Measurements from ENCODE around the gene INPP5A.
A peak's percentile ranks its signal among the peaks of the same experiment; 100 is the strongest.
"Not testable (repeated sequence)": the region's sequence is repeated elsewhere in the genome, so short reads cannot be mapped to it uniquely, and the experiment has no call there.

The INPP5A gene

DNA sequence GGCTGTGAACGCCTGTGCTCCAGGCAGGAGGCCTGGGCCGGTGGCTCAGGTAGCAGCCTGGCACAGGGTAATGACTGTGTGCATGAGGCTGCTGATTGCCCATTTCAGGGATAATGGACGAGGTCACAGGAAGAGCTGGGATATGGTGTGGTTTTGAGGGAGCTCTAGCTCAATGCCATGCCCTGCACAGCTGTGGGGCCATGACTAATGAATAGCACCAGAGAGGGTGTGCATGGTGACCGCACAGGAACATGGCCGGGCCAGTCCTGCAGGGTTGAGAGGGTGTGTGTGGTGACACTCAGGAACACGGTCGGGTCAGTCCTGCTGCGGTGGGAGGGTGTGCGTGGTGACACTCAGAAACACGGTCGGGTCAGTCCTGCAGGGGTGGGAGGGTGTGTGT, 226.5 kb downstream of the INPP5A start:
- DNase-seq: no peak

DNA sequence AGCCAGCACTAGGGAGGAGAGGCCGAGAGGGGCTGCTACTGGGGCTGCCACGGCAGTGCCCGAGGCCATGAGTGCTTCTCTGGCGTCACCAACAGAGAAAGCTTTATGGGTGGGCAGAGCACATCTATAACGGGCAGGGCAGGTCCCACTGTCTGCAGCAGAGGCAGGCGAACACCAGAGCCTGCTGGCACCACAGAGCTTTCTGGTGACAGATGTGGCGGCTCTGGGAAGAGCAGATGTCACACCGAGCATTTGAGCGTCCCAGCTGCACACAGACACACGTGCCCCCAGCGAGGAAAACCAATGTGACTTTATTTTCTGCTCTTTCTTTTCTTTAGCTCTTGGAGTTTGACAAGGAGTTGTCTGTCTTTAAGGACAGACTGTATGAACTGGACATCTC, 227.8 kb downstream of the INPP5A start:
- no peak for DNase-seq

DNA sequence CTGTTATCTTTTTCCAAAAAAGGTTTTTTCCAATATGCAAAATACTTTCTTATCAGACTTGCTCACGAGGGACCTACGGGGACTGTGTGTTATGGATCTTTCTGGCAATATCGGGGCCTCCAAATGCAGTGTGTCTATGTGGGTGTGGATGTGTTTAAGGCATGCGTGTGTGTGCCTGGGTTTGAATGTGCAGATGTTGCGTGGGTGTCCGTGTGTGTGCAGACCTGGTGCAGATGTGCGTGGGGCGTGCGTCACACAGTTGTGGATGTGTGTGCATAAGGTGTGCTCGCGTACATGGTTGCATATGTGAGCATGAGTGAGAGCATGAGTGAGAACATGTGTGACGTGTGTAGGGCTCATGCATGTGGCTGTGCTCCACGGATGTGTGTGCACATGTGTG, 228.7 kb downstream of the INPP5A start:
- DNase-seq: no peak

DNA sequence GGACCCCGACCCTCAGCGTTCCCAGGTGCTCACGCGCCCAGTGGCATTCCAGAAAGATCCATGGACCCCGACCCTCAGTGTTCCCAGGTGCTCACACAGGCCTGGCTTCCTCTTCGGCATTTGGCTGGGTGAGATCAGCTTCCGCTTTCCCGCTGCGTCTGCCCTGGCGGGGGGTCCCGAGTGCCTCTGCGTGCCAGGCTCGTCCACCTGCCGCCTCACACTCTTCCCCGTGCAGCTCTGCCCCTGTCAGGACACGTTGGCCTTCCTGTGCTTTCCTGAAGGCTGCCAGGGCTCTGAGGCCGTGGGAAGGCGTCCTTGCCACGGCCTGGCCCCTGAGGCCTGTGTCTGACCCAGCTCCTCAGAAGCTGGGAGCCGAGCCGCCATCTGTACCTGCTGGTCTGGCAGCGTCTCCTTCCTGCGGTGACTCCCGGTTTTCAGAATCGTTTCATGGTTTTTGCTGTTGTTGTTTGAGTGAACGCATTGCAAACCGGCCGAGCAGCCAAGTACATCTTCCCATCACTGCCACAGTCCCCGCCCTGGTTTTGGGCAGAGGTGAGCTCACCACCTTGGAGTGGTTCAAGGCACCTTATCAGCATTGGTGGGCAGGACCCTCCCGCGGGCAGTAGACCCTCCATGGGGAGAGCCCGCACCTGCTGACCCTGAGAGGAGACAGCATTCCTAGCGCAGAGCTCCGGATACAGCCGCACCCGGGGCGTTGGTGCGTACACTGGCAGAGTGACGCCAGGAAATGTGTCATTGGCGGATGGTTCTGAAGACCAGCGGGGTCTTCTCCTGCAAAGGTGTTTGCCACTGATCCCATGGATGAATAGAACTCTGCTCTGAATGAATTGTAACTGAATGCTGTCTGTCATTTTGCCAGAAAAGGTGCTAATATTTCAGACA, 231.0 kb downstream of the INPP5A start:
- DNase-seq: no peak

DNA sequence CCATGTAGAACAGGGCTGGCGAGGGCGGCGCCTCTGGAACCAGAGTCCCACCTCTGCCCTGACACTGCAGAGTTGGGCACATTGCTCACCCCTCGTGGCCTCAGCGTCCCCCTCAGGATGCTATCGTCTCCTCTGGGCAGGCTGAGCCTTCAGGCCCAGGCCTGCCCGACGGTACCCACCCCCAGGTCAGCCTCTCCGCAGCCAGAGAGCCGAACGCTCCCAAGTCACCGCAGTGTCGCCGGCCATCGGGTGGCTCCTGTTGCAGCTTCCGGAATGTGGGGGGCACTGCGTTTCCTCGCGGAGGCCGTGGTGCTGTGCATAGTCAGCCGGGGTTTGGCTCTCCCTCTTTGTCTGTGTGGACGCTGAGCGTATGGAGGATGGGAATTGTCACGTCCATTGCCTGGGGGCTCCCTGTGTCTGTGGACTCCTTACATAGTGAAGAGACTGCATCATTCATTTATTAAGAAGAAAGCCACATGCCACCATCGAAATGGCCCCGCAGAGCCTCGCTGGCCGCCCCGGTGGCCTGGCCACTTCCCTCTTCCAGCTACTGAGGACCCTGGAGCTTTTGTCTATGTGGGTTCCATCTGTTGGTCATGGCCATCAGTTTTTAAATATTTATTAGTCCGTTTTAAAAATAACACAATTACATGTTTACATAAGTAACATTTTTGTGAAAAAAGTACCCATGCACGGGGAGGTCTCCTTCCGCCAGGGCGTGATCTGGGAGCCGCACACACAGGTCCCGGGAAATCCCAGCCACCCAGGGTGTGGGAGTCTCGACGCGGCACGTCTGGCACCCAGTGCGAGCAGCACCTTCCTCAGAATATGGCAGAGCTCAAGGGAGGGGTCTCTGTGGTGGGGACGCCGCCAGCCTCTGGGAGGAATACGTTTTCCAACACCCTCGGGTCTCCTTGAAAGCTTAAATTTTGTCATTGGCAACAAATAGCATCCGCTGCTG, 232.8 kb downstream of the INPP5A start:
- DNase-seq: no peak

DNA sequence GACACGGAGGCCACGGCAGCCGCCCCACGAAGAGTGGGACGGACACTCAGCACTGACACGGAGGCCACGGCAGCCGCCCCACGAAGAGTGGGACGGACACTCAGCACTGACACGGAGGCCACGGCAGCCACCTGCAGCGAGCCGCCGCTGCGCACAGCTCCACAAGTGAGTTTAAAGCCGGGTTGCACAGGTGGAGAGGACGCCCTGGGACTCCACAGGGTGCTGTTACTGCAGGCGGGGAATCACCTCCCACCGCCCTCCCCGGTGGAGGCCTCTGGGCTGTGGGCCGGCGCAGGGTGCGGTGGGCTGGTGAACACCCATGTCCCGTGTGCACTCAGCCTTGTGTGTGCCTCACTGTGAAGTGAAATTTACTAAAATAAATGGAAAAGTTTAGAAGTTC, 235.2 kb downstream of the INPP5A start:
- not testable (repeated sequence) for DNase-seq

DNA sequence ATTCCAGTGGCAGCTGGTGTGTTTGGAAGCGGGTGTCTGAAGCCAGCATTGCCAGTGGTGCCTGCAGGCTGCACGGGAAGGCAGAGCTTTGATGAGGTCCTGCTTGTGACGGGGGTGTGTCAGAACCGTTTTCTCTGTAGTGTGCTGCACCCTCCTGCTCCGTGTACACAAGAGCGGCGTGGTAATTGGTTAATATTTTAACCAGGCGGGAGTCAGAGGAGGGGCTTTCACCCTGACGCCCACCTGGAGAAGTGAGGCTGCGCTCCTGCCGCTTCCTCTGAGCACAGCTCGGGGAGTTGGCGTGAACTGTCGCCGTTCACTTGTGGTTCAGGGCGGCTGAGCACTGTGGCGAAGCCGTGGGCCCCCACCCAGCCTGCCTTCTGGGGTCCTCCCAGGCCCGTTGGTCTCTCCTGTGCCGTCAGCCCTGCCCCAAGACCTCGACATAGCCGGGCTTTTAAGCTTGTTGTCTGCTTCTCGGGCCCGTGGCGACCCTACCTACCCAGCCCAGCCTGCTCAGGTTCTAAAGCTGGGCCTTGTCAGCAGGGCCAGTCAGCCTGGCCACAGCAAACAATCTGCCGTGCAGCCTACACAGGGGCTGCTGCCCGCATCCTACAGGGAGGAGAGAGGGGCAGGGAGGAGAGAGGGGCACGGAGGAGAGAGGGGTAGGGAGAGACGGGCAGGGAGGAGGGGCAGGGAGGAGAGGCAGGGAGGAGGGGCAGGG, 236.8 kb downstream of the INPP5A start:
- DNase-seq: peak; percentile 65

DNA sequence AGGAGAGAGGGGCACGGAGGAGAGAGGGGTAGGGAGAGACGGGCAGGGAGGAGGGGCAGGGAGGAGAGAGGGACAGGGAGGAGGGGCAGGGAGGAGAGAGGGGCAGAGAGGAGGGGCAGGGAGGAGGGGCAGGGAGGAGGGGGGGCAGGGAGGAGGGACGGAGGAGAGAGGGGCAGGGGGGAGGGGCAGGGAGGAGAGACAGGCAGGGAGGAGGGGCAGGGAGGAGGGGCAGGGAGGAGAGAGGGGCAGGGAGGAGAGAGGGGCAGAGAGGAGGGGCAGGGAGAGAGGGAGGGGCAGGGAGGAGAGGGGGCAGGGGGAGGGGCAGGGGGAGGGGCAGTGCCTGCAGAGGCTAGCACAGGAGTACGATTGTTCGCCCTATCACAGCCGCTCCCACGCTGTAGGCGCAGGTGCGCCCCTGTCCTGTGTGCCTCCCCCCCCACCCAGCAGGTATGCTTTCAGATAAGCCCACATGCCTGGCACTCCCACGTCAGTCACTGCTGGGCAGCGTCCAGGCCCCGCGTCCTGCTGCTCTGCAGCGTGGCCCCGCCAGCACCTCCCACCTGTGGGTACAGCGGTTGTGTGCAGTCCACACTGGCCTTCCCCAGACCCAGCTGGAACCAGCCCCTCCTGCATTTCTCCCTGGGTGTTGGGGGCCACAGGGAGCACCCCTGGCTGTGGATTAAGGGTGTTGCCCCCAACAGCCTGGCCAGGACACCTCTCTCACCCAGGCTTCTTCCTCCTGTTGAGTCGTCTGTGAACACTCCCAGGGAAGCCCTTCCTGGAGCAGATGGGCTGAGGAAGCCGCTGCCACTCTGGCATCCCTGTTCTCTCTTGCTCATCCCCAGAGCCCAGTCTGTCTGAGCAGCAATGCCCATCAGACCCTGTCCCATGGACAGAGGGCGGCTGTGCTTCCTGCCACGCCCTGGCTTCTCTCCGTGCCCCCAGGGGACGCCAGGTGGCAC, 237.6 kb downstream of the INPP5A start:
- no peak for DNase-seq

DNA sequence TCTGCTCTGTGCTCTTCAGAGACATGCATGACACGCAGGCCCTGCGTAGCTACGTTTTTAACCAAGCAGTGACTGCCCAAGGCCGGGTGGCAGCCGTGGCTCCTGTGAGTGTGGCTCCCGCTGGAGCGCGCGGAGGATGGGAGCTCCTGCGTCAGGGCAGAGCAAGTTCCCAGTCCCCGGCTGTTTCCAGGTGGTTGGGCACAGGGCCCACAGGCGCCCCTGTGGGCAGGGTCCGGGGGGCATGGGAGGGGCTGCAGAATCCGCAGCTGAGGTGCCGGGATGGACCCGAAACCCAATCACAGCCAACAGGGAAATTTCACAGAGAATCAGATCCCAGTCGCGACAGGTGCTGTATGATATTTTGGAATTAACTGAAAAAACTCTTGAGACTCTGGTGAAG, 238.6 kb downstream of the INPP5A start:
- DNase-seq: no peak

DNA sequence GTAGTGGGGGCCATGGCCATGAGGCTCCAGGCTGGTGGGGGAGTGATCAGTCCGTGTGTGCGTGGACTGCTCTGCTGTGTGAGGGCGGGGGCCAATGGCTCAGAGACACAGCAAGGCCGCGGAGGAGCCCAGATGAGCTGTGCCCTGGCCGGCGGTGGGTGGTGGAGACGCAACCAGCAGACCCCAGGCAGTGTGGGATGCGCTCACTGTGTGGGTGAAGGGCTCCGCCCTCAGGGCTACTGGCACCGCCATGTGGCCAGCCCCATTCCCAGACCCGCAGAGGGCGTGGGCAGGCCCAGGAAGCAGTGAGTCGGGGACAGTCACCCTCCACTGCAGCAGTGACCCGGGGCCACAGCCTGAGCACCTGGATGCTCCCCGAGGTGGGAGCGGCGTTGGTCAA, 239.2 kb downstream of the INPP5A start:
- DNase-seq: no peak

DNA sequence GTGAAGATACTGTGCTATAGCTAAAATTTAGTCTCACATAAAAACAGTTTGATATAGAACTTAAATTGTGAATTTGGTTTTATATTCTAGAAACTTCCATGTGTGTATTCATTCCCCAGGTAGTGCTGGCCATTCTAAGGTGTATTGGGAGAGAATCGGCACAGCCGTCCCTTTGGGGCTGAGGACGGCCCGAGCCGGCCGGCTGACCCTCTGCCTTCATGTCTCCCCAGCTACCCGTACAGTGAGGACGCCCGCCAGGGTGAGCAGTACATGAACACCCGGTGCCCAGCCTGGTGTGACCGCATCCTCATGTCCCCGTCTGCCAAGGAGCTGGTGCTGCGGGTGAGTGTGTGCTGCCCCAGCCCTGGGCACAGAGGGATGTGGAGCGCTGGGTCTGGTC, 239.9 kb downstream of the INPP5A start:
- no peak for DNase-seq

DNA sequence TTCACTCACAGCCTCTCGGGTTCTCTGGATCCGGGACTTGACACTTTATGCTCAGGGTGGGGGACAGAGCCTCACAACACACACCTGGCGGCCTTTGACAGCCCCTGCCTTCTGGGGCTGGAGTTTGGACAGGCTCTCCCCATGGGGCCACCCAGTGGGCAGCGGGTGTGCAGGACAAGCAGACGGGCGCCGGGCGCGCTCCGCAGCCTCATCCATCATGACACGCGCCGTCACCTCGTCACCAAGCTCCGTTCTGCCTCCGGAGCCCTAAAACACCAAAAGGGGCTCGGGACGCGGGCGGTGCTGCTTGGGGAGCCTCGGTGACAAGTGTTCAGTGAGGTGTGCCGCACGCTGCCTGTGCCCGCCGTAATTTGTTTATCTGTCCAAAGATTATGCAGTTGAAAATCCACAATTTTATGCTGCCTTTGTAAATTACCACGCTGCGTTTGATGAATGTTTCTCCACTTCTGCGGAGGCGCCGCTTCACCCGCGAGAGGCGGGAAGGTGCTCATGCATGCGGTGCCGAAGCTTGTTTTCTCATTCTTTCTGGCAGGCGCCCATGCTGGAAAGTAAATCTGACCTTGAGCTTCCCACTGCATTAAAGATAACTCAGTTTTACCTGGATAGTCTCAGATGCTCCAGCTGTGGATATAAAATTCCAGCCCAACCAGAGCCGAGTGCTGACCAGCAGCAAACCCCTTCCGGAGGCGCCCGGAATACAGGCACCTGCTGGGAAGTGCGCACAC, 242.1 kb downstream of the INPP5A start:
- peak; percentile 52 for DNase-seq

DNA sequence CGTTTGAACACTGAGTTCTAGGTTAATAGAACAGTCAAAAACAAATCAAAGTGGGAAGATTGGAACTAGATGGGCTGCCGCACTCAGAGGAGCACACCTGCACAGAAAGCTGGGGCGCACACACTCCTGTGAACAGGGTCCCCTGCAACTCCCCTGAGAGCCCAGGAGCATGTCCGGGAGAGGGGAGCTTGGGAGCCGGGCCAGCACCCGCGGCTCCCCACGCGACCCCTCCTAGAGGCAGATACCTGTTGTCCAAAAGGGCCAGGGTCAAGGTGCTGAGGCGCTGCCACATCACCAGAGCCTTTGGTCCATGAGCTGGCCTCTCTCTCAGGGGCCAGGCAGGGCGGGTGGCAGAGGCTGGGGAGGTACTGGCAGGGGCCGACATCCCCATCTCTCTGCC, 242.8 kb downstream of the INPP5A start:
- DNase-seq: no peak

DNA sequence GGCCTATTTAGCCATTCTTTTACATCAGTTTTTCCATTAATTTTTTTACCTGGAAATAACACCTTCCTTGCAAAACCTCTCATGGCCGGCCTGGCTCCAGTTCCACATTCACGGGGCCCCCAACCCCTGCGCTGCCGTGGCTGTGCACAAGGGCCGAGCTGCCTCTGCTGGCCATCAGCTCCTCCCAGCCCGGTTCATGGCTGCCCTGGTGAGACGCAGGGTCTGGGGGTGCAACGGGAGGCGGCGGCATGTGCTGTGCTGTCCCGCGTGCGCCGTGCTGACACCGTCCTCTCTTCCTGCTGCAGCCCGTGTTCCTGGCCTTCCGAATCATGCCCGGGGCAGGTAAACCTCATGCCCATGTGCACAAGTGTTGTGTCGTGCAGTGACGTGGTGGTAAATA, 244.0 kb downstream of the INPP5A start:
- no peak for DNase-seq

DNA sequence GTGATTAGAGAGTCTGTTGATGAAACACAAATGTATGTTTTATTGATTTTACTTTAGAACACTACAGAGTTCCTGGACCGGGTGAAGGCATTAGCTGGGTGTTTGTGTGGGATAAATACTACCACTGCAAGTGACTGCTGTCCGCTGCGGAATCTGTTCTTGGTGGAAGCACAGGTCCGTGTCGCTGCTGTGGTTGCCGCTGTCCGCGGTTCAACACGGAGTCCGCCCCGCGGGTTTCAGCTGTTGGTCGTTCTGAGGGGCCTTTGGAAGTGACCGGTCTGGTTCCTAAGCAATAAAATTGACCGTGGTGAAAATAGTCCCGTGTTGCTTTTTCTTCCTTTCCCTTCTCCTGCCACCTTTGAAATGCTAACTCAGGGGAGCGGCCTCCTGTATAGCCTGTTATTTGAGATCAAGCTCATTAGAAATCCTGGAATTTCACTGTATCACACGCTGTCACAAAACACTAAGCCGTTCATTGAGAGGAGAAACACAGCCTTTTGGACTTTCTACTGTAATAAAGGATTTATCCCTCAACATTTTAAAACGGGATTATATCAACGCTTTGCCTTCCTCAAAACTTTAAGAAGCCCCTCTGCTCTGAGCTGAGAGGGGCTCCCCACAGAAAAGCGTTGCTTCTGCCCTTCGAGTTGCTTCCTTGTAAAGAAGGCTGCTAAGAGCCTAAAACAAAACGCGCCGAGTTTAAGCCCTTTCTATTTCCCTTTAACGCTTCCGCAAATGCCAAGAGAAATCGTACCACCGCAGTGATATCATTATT, 245.8 kb downstream of the INPP5A start:
- DNase-seq: peak; percentile 62

DNA sequence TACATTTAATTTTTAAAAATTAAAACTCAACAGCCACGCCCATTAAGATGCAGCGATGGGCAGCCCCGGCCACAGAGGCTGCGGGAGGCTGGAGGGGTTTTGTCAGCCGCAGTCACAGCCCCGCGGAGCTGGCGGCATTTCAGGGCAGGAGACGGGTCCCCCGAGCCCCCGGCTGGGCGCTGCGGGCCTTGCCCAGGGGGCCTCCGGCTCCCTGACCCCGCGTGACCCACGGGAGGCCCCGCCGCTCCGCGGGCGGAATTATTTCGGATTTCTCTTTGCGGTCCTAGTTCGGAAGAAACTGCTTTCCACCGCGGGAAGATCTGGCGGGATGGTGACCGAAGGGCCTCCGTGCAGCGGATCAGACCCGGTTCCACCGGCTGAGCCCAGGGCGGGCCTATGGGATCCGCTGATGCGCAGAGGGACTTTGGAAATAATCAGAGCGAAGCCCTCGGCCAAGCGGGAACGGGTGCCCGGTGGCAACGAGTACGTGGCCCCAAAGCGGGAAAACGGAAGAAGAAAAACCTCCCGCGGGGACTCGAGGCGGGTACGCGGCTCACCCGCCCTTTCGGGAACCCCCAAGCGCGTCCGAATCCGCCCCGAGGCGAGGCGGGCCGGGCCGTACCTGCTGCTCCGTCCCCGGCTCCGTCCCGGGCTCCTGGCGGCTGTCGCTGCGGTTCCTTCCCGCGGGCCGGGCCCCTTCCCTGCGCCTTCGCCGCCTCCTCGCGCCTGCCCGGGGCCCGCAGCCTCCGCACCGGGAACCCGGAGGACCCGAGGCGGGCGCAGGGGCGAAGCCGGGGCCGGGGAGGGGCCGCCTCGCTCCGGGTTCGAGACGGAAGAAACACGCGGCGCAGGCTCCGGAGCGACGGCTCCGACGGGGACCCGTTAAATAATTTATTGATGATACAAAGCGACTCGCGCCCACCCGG, 246.6 kb downstream of the INPP5A start:
- DNase-seq: peak; percentile 71

DNA sequence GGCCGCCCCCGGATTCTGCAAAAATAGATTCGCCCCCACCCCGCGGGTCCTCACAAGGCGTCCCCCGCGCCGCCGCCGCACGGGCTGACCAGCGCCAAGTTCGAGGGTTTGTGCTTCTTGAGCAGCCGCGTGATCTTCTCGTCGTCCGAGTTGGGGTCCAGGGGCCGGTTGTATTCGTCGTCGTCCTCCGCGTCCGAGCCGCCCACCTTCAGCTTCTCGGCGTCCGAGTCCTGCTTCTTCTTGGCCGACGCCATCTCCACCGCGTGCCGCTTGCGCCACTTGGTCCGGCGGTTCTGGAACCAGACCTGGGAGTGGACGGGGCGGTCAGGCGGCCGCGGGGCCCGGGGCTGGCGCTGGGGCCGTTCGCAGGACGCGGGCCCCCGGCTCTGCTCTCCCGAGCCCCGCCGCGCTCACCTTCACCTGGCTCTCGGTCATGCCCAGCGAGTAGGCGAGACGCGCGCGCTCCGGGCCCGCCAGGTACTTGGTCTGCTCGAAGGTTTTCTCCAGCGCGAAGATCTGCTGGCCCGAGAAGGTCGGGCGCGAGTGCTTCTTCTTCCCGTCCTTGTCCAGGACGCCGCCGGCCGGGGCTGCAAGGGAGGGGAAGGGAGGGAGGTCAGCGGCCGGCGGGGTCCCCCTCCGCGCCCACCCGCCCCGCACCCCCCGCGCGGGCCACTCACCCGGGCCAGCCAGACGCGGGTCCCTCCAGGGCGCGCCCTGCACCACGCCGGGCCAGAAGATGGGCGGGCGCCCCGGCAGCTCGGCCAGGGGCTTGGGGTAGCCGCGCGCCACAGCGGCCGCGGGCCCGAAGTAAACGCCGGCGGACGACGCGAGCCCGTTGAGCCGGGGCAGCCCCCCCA, 247.5 kb downstream of the INPP5A start:
- DNase-seq: no peak
